Spleen (tissue), 3 donors: Measurements from ENCODE around the gene DHRSX.

ENCODE experiments used
- POLR2A ChIP-seq, 3 donors: fragments of 450-650 bp; IDR thresholded peaks; one replicate each; pipeline ENCODE4 v1.5.1; 2017; ENCODE audit warnings: antibody characterized with exemption in 3 of 3, mild to moderate bottlenecking in 1 of 3
- POLR2AphosphoS5 ChIP-seq, 3 donors: sonication (generic); formaldehyde crosslinking; IDR thresholded peaks; one replicate each; pipeline ENCODE4 v1.5.1; 2017; ENCODE audit warnings: antibody characterized with exemption in 3 of 3

DNA sequence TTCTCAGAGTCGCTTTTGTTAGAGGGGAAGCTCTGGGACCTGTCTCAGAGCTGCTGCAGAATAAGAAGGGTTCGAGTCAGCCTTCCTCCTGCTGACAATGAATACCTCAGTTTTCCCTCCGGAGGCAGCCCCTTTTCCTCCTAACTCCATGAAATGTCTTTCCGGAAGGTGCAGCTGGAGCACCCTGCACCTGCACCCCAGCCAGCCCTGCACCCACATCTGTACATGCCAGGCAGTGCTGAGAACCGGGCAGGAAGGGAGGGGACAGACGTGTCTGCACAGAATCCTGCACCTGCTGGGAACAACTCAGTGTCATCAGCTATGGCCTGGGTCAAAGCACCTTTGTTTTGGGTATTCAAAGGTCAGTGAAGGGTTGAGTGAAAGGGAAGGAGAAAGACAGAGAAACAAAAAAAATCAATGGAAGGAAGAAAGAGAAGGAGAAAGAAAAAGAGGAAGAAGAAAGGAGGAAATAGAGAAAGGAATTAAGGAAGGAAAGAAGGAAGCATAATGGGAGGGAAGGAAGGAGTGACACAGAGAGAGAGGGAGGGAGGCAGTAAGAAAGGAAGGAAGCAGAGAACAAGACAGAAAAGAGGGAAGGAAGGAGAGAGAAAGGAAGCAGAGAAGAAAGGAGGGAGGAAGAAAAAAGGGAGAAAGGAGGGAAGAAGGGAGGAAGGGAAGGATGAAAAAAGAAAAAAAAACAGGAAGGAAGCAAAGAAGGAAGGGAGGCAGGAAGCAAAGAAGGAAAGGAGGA, 273.7 kb downstream of the DHRSX start:
- TF ChIP-seq POLR2A (IDR thresholded peaks at IDR 0.05) (no peak), POLR2AphosphoS5 (IDR thresholded peaks at IDR 0.05) (no peak)
